Thoracic aorta (tissue), 2 donors: ENCODE data around the gene NEK10. TPM values are rescaled to one million over a fixed set of nuclear protein-coding genes. Genes with fewer than 3 reads are reported as not detected.
"Not testable (repeated sequence)": the region's sequence is repeated elsewhere in the genome, so short reads cannot be mapped to it uniquely, and the experiment has no call there.

Experiments
- ATAC-seq: fragments of 150-250 bp; one replicate; pipeline ENCODE4 v1.8.0; 2017; ENCODE audit warnings: low read depth; ENCODE audit not compliant: insufficient number of reproducible peaks, low FRiP score
- DNase-seq: peaks from one replicate; pipeline ENCODE4 v3.0.0-alpha.2; 2020; ENCODE audit warnings: low spot score
- H3K27ac ChIP-seq, 2 donors: fragments of 200-600 bp; sonication (generic); 1 replicate in 1 of 2; 2 replicates in 1 of 2; pipeline ENCODE4 v1.5.1; 2016; ENCODE audit warnings: mild to moderate bottlenecking in 2 of 2, moderate library complexity in 2 of 2
- H3K27me3 ChIP-seq: fragments of 200-600 bp; sonication (generic); replicated peaks from 2 replicates; pipeline ENCODE4 v1.6.0; 2016; ENCODE audit warnings: mild to moderate bottlenecking; ENCODE audit not compliant: insufficient read depth
- H3K36me3 ChIP-seq: fragments of 200-600 bp; sonication (generic); one replicate; pipeline ENCODE4 v1.5.1; 2016
- H3K4me1 ChIP-seq, 2 donors: fragments of 200-600 bp; sonication (generic); 1 replicate in 1 of 2; 2 replicates in 1 of 2; pipeline versions ENCODE4 v1.5.1 to v1.6.0; 2016; ENCODE audit warnings: low read depth in 2 of 2, mild to moderate bottlenecking in 1 of 2; ENCODE audit not compliant: control insufficient read depth in 1 of 2
- H3K4me3 ChIP-seq: fragments of 200-600 bp; sonication (generic); 2 replicates; pipeline ENCODE4 v1.5.1; 2016; ENCODE audit warnings: mild to moderate bottlenecking
- H3K9me3 ChIP-seq: fragments of 200-600 bp; sonication (generic); 2 replicates; pipeline ENCODE4 v1.5.1; 2016
- CTCF ChIP-seq: fragments of 200-600 bp; sonication (generic); IDR thresholded peaks from one replicate; pipeline ENCODE4 v1.5.1; 2019; ENCODE audit warnings: antibody characterized with exemption
- total RNA-seq, 2 donors: library from RNA; depleted of rRNA; stranded (reverse); fragments of >200 nt; gene quantifications; one replicate each; pipeline versions ENCODE4 v1.1.0 to v1.2.3, GENCODE V29; 2016

The NEK10 gene
- total RNA-seq, 2 donors from 2014 or later: 0.68 to 21.4 TPM

- no peak for TF ChIP-seq CTCF
- Histone ChIP-seq H3K36me3 (no peaks in the 10 kb centered on the region), H3K27me3 (no peaks in the 10 kb centered on the region), H3K9me3 (no peaks in the 10 kb centered on the region), H3K4me1 (no peaks in the 10 kb centered on the region), H3K4me3 (no peak overlapping the region), H3K27ac (no peak overlapping the region)
- DNase-seq (no peak), ATAC-seq (no peak)
Measured at GRCh38 chr3:27342267-27342666, 26.9 kb downstream of the NEK10 start.

- Histone ChIP-seq H3K27me3 (no peaks in the 10 kb centered on the region), H3K36me3 (no peaks in the 10 kb centered on the region), H3K9me3 (no peaks in the 10 kb centered on the region), H3K4me1 (no peaks in the 10 kb centered on the region), H3K4me3 (no peak overlapping the region), H3K27ac (no peak overlapping the region)
- DNase-seq (no peak), ATAC-seq (no peak)
- no peak for TF ChIP-seq CTCF
Measured at GRCh38 chr3:27340534-27340933, 28.6 kb downstream of the NEK10 start.

- Histone ChIP-seq H3K36me3 (no peaks in the 10 kb centered on the region), H3K4me3 (no peak overlapping the region), H3K4me1 (no peaks in the 10 kb centered on the region), H3K9me3 (no peaks in the 10 kb centered on the region), H3K27ac (no peak overlapping the region), H3K27me3 (no peaks in the 10 kb centered on the region)
- TF ChIP-seq CTCF: no peak
- DNase-seq: no peak
- no peak for ATAC-seq
Measured at GRCh38 chr3:27335571-27335970, 33.6 kb downstream of the NEK10 start.

- no peaks in the 10 kb centered on the region for H3K36me3 ChIP-seq
- no peak for ATAC-seq
- no peaks in the 10 kb centered on the region for H3K9me3 ChIP-seq
- DNase-seq: no peak
- H3K4me3 ChIP-seq: no peak overlapping the region
- TF ChIP-seq CTCF: no peak
- H3K4me1 ChIP-seq: no peaks in the 10 kb centered on the region
- no peak overlapping the region for H3K27ac ChIP-seq
- no peaks in the 10 kb centered on the region for H3K27me3 ChIP-seq
Measured at GRCh38 chr3:27333843-27334242, 35.3 kb downstream of the NEK10 start.

GRCh38 chr3:27328982-27329762, 40.0 kb downstream of the NEK10 start:
- H3K4me1 ChIP-seq: peaks cover 3 to 19% of the 10 kb centered on the region in 2 donors
- H3K4me3 ChIP-seq, H3K27ac ChIP-seq, ATAC-seq, H3K36me3 ChIP-seq, H3K27me3 ChIP-seq, H3K9me3 ChIP-seq, DNase-seq: not testable (repeated sequence)
